Astrocyte (in vitro differentiated cells and primary cell): Measurements from ENCODE around the gene NEURL2. TPM values are rescaled to one million over a fixed set of nuclear protein-coding genes. Genes with fewer than 3 reads are reported as not detected.
A peak's percentile ranks its signal among the peaks of the same experiment; 100 is the strongest.

Source experiments
- DNase-seq: peaks from one replicate; pipeline ENCODE4 v3.0.0-alpha.2; 2010; ENCODE audit warnings: low read depth
- FAIRE-seq: peaks from 2 replicates; lab custom pipeline; 2011; peaks lifted over from hg19 to GRCh38; lab: Jason Lieb, UNC
- H2AFZ ChIP-seq: 2 replicates; pipeline ENCODE4 v1.6.0; 2012; ENCODE audit warnings: low read depth, low read length, inconsistent platforms
- H3K27ac ChIP-seq: 2 replicates; pipeline ENCODE4 v1.5.1; 2011; ENCODE audit warnings: low read depth, low read length, inconsistent platforms
- H3K27me3 ChIP-seq: 2 replicates; pipeline ENCODE4 v1.6.0; 2011; ENCODE audit warnings: low read length, inconsistent platforms; ENCODE audit not compliant: insufficient read depth
- H3K36me3 ChIP-seq: 2 replicates; pipeline ENCODE4 v1.5.1; 2011; ENCODE audit warnings: low read length, inconsistent platforms; ENCODE audit not compliant: insufficient read depth
- H3K4me1 ChIP-seq: 2 replicates; pipeline ENCODE4 v1.5.1; 2011; ENCODE audit warnings: low read length, inconsistent platforms; ENCODE audit not compliant: insufficient read depth
- H3K4me2 ChIP-seq: 2 replicates; pipeline ENCODE4 v1.6.0; 2012; ENCODE audit warnings: low read length, inconsistent platforms
- H3K4me3 ChIP-seq: 2 replicates; pipeline ENCODE4 v1.5.1; 2011; ENCODE audit warnings: low read depth, mild to moderate bottlenecking, low read length, inconsistent platforms; ENCODE audit not compliant: insufficient read depth
- H3K79me2 ChIP-seq: 2 replicates; pipeline ENCODE4 v1.6.0; 2012; ENCODE audit warnings: mild to moderate bottlenecking, low read length, inconsistent platforms; ENCODE audit not compliant: insufficient read depth
- H3K9ac ChIP-seq: 2 replicates; pipeline ENCODE4 v1.6.0; 2012; ENCODE audit warnings: mild to moderate bottlenecking, low read length, inconsistent platforms
- H3K9me3 ChIP-seq: 2 replicates; pipeline ENCODE4 v1.5.1; 2012; ENCODE audit warnings: low read depth, mild to moderate bottlenecking, low read length, inconsistent platforms; ENCODE audit not compliant: insufficient read depth
- H4K20me1 ChIP-seq: 2 replicates; pipeline ENCODE4 v1.6.0; 2012; ENCODE audit warnings: low read length, inconsistent platforms; ENCODE audit not compliant: insufficient read depth
- H3K27ac Mint-ChIP-seq: one replicate; pipeline ENCODE4 v1.8.0; 2021; ENCODE audit warnings: mild to moderate bottlenecking, mixed read lengths; ENCODE audit not compliant: unreplicated experiment
- H3K27me3 Mint-ChIP-seq: one replicate; pipeline ENCODE4 v1.8.0; 2021; ENCODE audit warnings: low read depth, mixed read lengths; ENCODE audit not compliant: unreplicated experiment
- H3K36me3 Mint-ChIP-seq: one replicate; pipeline ENCODE4 v1.8.0; 2021; ENCODE audit warnings: low read depth, mixed read lengths; ENCODE audit not compliant: unreplicated experiment
- H3K4me1 Mint-ChIP-seq: one replicate; pipeline ENCODE4 v1.8.0; 2021; ENCODE audit warnings: low read depth, mixed read lengths; ENCODE audit not compliant: unreplicated experiment
- H3K4me3 Mint-ChIP-seq: one replicate; pipeline ENCODE4 v1.8.0; 2021; ENCODE audit warnings: mild to moderate bottlenecking, moderate library complexity, mixed read lengths; ENCODE audit not compliant: unreplicated experiment
- H3K9me3 Mint-ChIP-seq: one replicate; pipeline ENCODE4 v1.8.0; 2021; ENCODE audit warnings: mild to moderate bottlenecking, mixed read lengths; ENCODE audit not compliant: unreplicated experiment
- EZH2 ChIP-seq: IDR thresholded peaks from 2 replicates; pipeline ENCODE4 v1.6.1; 2012; ENCODE audit warnings: mild to moderate bottlenecking, low read length, inconsistent platforms; ENCODE audit not compliant: insufficient read depth
- total RNA-seq: library from RNA; stranded (reverse); gene quantifications from 2 replicates; pipeline ENCODE4 v1.2.1, GENCODE V29; 2021
- TF ChIP-seq, protein P1 (sequence below): IDR thresholded peaks from 2 replicates; pipeline ENCODE4 v1.5.1; 2011; ENCODE audit warnings: low read depth, mild to moderate bottlenecking, inconsistent platforms, low read length, moderate library complexity; ENCODE audit not compliant: insufficient read depth

The NEURL2 gene
- total RNA-seq, 1 donor from 2014 or later = 6.9 TPM

DNA sequence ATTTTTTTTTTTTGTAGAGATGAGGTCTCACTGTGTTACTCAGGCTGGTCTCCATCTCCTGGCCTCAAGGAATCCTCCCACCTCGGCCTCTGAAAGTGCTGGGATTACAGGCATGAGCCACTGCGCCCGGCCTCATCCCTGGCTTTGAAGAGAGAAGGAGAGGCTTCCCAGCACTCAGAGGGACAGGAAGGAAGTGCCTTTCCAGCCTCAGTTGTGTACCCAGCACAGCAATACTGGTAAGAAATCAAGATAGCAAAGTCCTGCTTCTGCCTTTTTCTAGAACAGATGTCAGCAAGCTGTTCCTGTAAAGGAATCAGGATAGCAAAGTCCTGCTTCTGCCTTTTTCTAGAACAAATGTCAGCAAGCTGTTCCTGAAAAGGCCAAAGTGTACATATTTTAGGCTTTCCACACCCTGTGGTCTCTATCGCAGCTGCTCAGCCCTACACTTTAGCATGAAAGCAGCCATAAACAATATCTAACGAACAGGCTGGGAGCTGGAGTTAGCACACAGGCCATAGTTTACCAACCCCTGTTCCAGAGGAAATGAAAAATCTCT lies 27.3 kb upstream of the NEURL2 start:
- Histone ChIP-seq H4K20me1 (no peaks in the 10 kb centered on the region), H3K36me3 (no peaks in the 10 kb centered on the region), H3K4me2 (no peak overlapping the region), H3K79me2 (no peaks in the 10 kb centered on the region), H3K27ac (no peak overlapping the region), H3K9ac (no peak overlapping the region), H3K9me3 (no peaks in the 10 kb centered on the region), H3K4me3 (no peak overlapping the region), H3K27me3 (no peaks in the 10 kb centered on the region), H2AFZ (peak overlapping the region; percentile 0), H3K4me1 (peaks cover 21% of the 10 kb centered on the region)
- no peaks in the 10 kb centered on the region for H3K9me3 Mint-ChIP-seq
- peaks cover 3% of the 10 kb centered on the region for H3K36me3 Mint-ChIP-seq
- peaks cover 2% of the 10 kb centered on the region for H3K27me3 Mint-ChIP-seq
- FAIRE-seq (no peak), DNase-seq (no peak)
- no peak for TF ChIP-seq EZH2
- peaks cover 7% of the 10 kb centered on the region for H3K4me1 Mint-ChIP-seq
- no peak overlapping the region for H3K27ac Mint-ChIP-seq
- no peak overlapping the region for H3K4me3 Mint-ChIP-seq

DNA sequence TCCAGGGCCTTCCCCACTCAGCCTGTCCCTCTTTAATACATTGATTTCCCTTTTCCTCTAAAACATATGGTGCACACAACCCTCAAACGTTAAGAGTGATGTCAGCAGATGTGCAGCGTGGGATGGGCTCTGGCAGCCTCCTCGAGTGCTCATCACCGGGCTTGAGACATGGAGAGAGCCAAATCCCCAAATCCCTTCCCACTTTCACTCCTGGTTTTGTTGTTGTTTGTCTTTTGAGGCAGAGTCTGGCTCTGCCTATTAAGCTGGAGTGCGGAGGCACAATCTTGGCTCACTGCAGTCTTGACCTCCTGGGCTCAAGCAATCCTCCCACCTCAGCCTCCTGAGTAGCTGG lies 26.8 kb upstream of the NEURL2 start:
- peaks cover 7% of the 10 kb centered on the region for H3K4me1 Mint-ChIP-seq
- H3K36me3 Mint-ChIP-seq = peaks cover 3% of the 10 kb centered on the region
- H3K4me3 Mint-ChIP-seq = no peak overlapping the region
- H3K27ac Mint-ChIP-seq = no peak overlapping the region
- no peak overlapping the region for H3K9ac ChIP-seq
- H4K20me1 ChIP-seq = no peaks in the 10 kb centered on the region
- no peaks in the 10 kb centered on the region for H3K9me3 Mint-ChIP-seq
- peaks cover 2% of the 10 kb centered on the region for H3K27me3 Mint-ChIP-seq
- H3K4me1 ChIP-seq = peaks cover 21% of the 10 kb centered on the region
- no peak for FAIRE-seq
- no peaks in the 10 kb centered on the region for H3K9me3 ChIP-seq
- no peak for TF ChIP-seq EZH2
- TF ChIP-seq, protein P1, sequence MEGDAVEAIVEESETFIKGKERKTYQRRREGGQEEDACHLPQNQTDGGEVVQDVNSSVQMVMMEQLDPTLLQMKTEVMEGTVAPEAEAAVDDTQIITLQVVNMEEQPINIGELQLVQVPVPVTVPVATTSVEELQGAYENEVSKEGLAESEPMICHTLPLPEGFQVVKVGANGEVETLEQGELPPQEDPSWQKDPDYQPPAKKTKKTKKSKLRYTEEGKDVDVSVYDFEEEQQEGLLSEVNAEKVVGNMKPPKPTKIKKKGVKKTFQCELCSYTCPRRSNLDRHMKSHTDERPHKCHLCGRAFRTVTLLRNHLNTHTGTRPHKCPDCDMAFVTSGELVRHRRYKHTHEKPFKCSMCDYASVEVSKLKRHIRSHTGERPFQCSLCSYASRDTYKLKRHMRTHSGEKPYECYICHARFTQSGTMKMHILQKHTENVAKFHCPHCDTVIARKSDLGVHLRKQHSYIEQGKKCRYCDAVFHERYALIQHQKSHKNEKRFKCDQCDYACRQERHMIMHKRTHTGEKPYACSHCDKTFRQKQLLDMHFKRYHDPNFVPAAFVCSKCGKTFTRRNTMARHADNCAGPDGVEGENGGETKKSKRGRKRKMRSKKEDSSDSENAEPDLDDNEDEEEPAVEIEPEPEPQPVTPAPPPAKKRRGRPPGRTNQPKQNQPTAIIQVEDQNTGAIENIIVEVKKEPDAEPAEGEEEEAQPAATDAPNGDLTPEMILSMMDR = no peak
- H3K4me2 ChIP-seq = no peak overlapping the region
- H3K27ac ChIP-seq = no peak overlapping the region
- no peaks in the 10 kb centered on the region for H3K36me3 ChIP-seq
- no peaks in the 10 kb centered on the region for H3K79me2 ChIP-seq
- H3K27me3 ChIP-seq = no peaks in the 10 kb centered on the region
- no peak overlapping the region for H2AFZ ChIP-seq
- H3K4me3 ChIP-seq = no peak overlapping the region
- DNase-seq = peak; percentile 33

DNA sequence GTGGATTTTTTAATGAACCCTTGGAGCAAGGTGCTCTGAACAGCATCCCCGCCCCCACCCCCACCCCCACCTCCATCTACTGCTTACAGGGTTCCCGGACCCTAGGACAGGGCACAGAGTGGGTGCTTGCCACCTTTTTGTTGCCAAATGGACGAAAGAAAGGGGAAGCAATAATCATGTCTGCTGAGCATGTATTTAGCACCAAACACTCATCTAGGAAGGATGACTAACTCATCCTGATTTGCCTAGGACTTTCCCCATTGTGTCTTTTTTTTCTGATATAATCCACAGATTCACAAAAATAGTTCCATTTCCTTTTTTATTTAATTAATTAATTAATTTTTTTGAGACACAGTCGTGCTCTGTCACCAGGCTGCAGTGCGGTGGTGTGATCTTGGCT lies 22.1 kb upstream of the NEURL2 start:
- no peaks in the 10 kb centered on the region for H3K9me3 ChIP-seq
- no peak overlapping the region for H3K27ac ChIP-seq
- H3K79me2 ChIP-seq = peaks cover 2% of the 10 kb centered on the region
- Mint-ChIP-seq H3K36me3 (peaks cover 14% of the 10 kb centered on the region), H3K27me3 (no peaks in the 10 kb centered on the region), H3K9me3 (peaks cover 3% of the 10 kb centered on the region), H3K27ac (no peak overlapping the region), H3K4me3 (no peak overlapping the region), H3K4me1 (peaks cover 10% of the 10 kb centered on the region)
- no peaks in the 10 kb centered on the region for H4K20me1 ChIP-seq
- no peaks in the 10 kb centered on the region for H3K36me3 ChIP-seq
- H3K4me2 ChIP-seq = no peak overlapping the region
- FAIRE-seq (no peak), DNase-seq (no peak)
- TF ChIP-seq, protein P1 = no peak
- no peak for TF ChIP-seq EZH2
- H3K4me1 ChIP-seq = peaks cover 16% of the 10 kb centered on the region
- H2AFZ ChIP-seq = no peak overlapping the region
- no peaks in the 10 kb centered on the region for H3K27me3 ChIP-seq
- no peak overlapping the region for H3K4me3 ChIP-seq
- H3K9ac ChIP-seq = no peak overlapping the region
